ENCODE results near the gene MAP2K5. TPM values are rescaled to one million over a fixed set of nuclear protein-coding genes. Genes with fewer than 3 reads are reported as not detected.

The MAP2K5 gene
- total and polyA plus RNA-seq, 7 donors, result 9.8 to 24.0 (median 16.5) TPM

- 64 to 79% (median 67%) methylated on average over 2 of the region's 2 CpGs for WGBS, 3 donors
- DNase-seq (no peak), ATAC-seq (no peak)
- Histone ChIP-seq H3K36me3 (ENCODE audit: insufficient read depth in 1 of 2, low read depth in 1 of 2) (peaks cover 0 to 11% of the 10 kb centered on the region in 2 donors), H3K4me1 (no peaks in the 10 kb centered on the region), H3K9me3 (no peaks in the 10 kb centered on the region), H3K27ac (no peak overlapping the region), H3K4me3 (no peak overlapping the region), H3K27me3 (ENCODE audit: insufficient read depth in 3 of 3, low read length in 2 of 3) (no peaks in the 10 kb centered on the region)
- TF ChIP-seq, protein P1, sequence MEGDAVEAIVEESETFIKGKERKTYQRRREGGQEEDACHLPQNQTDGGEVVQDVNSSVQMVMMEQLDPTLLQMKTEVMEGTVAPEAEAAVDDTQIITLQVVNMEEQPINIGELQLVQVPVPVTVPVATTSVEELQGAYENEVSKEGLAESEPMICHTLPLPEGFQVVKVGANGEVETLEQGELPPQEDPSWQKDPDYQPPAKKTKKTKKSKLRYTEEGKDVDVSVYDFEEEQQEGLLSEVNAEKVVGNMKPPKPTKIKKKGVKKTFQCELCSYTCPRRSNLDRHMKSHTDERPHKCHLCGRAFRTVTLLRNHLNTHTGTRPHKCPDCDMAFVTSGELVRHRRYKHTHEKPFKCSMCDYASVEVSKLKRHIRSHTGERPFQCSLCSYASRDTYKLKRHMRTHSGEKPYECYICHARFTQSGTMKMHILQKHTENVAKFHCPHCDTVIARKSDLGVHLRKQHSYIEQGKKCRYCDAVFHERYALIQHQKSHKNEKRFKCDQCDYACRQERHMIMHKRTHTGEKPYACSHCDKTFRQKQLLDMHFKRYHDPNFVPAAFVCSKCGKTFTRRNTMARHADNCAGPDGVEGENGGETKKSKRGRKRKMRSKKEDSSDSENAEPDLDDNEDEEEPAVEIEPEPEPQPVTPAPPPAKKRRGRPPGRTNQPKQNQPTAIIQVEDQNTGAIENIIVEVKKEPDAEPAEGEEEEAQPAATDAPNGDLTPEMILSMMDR (IDR thresholded peaks at IDR 0.05), result no peak
- intact Hi-C loops (cut with DNase I), result no loop called here
Measured at GRCh38 chr15:67700023-67700422, 157.5 kb downstream of the MAP2K5 start.

DNA sequence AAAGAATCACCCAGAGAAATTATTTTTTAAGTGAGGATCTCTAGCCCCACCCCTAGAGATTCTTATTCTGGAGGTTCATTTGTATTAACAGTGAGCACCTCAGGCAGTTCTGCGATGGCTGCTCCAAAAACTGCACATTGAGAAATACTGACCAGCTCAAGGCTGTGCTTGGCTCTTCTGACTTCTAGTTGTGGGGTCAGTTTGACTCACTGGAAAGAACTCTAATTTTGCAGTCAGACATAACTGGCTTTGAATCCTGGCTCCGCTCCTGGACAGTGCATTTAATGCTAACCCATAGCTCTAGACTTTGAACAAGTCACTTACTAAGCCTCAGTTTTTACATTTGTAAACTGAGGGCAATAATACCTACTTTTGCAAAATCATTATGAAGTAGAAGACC, 159.2 kb downstream of the MAP2K5 start:
- Histone ChIP-seq H3K27ac (no peak overlapping the region), H3K27me3 (ENCODE audit: insufficient read depth in 3 of 3, low read length in 2 of 3) (no peaks in the 10 kb centered on the region), H3K9me3 (no peaks in the 10 kb centered on the region), H3K36me3 (ENCODE audit: insufficient read depth in 1 of 2, low read depth in 1 of 2) (peaks cover 0 to 11% of the 10 kb centered on the region in 2 donors), H3K4me1 (no peaks in the 10 kb centered on the region), H3K4me3 (no peak overlapping the region)
- ATAC-seq, result no peak
- DNase-seq, result no peak
- 78 to 98% (median 80%) methylated on average over 2 of the region's 2 CpGs for WGBS, 3 donors
- TF ChIP-seq, protein P1 (IDR thresholded peaks at IDR 0.05), result no peak
- intact Hi-C loops (cut with DNase I), result no loop called here

- 94 to 97% (median 94%) methylated on average over 2 of the region's 2 CpGs for WGBS, 3 donors
- TF ChIP-seq, protein P1 (IDR thresholded peaks at IDR 0.05), result no peak
- DNase-seq (no peak), ATAC-seq (no peak)
- intact Hi-C loops (cut with DNase I), result no loop called here
- Histone ChIP-seq H3K9me3 (no peaks in the 10 kb centered on the region), H3K36me3 (ENCODE audit: insufficient read depth in 1 of 2, low read depth in 1 of 2) (peaks cover 0 to 11% of the 10 kb centered on the region in 2 donors), H3K4me3 (no peak overlapping the region), H3K27ac (no peak overlapping the region), H3K4me1 (no peaks in the 10 kb centered on the region), H3K27me3 (ENCODE audit: insufficient read depth in 3 of 3, low read length in 2 of 3) (no peaks in the 10 kb centered on the region)
Measured at GRCh38 chr15:67707520-67708283, 165.2 kb downstream of the MAP2K5 start.

DNA sequence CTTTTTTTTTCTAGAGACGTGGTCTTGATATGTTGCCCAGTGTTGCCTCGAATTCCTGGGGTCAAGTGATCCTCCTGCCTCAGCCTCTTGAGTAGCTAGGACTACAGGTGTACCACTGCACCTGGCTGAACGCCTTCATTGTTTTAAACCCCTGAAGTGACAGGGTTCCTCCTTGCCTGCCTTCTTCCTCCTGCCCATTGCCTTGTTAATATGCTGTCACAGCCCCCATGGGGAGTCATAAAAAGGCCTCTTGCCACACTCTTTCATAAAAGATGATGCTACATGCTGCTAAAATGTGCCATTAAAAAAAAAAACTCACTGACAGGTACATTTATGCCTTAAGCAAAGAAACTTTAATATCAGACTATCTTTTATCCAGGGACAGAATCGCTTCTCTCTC, 166.0 kb downstream of the MAP2K5 start:
- no peak for ATAC-seq

More for the DNA sequence above, 166.0 kb downstream of the MAP2K5 start:
- 73 to 82% (median 81%) methylated on average over 4 of the region's 4 CpGs for WGBS, 3 donors
- H3K27me3 ChIP-seq (ENCODE audit: insufficient read depth in 3 of 3, low read length in 2 of 3), result no peaks in the 10 kb centered on the region
- no peaks in the 10 kb centered on the region for H3K9me3 ChIP-seq
- no peaks in the 10 kb centered on the region for H3K4me1 ChIP-seq
- TF ChIP-seq, protein P1 (IDR thresholded peaks at IDR 0.05), result no peak
- peaks cover 0 to 6% of the 10 kb centered on the region in 2 donors for H3K36me3 ChIP-seq (ENCODE audit: insufficient read depth in 1 of 2, low read depth in 1 of 2)
- no peak overlapping the region for H3K27ac ChIP-seq
- intact Hi-C loops (cut with DNase I), result no loop called here
- DNase-seq, result no peak
- no peak overlapping the region for H3K4me3 ChIP-seq

Measured in psoas muscle (tissue), 8 donors.